Dedifferentiated amniotic fluid mesenchymal stem cell (primary cell): ENCODE results near the gene SOX1.

ENCODE experiments used
- DNase-seq: peaks from one replicate; pipeline ENCODE4 v3.0.0-alpha.2; 2016; ENCODE audit errors: extremely low spot score

Gene SOX1

GRCh38 chr13:112067116-112067741, at the start of gene SOX1:
SOX1 (plus strand) TSS chr13:112067149; CDS start chr13:112067659, 510 bp downstream.
- no peak for DNase-seq

DNA sequence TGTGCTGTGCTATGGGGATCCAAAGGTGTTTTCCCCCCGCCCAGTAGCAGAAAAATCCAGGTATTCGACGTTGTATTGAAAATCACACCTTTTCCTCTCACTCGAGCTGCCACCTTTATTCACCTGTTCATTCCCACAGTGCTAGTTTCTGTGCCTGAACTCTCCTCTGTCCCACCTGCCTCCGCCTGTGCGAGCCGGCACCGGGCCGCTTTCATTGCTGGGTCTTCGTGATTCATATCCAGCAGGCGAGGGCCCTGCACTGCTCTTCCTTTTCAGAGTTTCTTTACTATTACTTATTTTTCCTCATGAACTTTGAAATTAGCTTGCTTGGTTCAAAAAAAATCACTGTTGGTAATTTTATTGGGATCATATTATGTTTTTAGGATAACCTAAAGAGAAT, 42.4 kb upstream of the SOX1 start:
- no peak for DNase-seq

- no peak for DNase-seq
Measured at GRCh38 chr13:112027250-112027649, 39.7 kb upstream of the SOX1 start.

DNA sequence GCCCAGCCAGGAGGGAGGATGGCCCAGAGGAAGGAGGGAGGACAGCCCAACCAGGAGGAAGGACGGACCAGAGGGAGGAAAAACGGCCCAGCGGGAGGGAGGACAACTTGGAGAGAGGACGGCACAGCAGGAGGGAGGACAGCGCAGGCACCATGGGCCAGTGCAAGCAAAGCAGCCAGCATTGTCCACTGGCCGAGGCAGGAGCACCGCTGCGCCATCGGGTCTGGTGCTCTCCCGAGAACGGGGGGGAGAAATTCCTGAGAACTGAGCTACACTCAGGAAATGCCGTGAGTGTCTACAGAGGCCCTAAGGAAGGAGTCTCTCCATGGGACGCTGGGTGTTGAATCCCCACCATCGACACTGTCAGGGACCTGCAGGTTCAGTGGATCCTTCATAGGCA, 38.5 kb upstream of the SOX1 start:
- DNase-seq, result no peak

- DNase-seq, result no peak
Measured at GRCh38 chr13:112029143-112029542, 37.8 kb upstream of the SOX1 start.

GRCh38 chr13:112032186-112032993, 34.6 kb upstream of the SOX1 start:
- no peak for DNase-seq

- no peak for DNase-seq
Measured at GRCh38 chr13:112034231-112034630, 32.7 kb upstream of the SOX1 start.

DNA sequence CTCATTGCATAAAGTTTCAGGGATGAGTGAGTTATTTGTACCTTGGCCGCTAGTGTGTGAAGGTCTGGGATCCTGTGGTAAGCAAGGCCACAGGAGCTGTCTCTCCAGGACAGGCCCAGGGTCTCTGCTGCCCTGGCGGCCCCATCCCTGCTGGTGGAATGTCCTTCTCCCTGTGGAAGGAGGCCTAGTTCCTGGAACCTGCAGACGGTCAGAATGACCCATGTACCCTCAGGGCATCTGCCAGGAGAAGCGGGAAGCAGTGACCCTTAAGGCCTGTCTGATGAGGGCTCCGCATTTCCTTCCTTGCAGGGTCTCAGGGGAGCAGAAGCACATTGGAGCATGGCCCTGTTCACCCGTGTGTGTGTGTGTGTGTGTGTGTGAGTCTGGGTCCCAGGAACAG, 32.1 kb upstream of the SOX1 start:
- DNase-seq, result no peak

- DNase-seq, result no peak
Measured at GRCh38 chr13:112042496-112042895, 24.5 kb upstream of the SOX1 start.

DNA sequence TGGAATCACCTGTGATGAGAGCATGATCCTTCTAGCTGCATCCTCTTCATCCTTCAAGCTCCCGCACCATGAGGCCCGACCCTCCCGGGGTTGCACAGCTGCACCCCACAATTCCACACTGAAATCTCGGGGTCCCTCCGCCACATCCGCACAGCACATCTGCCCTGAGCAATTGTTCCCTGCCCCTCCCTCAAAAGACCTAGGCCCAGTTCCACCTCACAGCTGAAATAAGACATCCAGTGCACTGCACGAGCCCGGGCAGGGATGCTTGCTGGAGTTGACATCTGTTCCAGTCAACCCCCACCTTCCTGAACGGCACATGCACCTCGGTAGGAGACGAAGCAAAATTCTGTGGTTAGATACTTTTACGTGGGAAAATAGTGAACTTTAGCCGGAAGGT, 14.7 kb upstream of the SOX1 start:
- no peak for DNase-seq

DNA sequence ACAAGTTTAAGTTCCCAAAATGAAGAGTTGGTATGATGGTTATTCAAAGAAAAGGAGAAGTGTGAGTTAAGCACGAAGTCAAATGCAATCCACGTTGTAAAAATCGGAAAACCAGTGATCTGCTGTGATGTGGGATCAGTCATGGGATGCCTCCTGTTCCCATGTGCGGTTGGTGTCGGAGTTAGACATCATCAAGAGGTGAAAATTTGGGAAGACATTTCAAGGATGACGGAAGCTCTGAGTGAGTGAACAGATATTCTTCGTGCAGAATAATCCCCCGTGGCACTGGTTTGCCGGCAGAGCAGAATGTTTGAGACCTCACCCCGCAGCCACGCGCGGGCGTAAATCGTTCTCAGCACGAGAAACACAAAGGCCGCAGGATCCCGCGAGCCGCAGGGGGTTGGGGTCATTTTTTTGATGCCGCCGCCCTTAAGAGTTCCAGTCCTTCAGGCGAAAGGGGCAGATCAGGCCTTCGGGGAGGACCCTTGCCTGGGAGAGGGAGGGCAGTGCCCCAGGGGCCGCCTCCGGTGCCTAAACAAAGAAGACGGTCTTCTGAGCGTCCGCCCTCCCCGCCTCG, 13.7 kb upstream of the SOX1 start:
- no peak for DNase-seq

DNA sequence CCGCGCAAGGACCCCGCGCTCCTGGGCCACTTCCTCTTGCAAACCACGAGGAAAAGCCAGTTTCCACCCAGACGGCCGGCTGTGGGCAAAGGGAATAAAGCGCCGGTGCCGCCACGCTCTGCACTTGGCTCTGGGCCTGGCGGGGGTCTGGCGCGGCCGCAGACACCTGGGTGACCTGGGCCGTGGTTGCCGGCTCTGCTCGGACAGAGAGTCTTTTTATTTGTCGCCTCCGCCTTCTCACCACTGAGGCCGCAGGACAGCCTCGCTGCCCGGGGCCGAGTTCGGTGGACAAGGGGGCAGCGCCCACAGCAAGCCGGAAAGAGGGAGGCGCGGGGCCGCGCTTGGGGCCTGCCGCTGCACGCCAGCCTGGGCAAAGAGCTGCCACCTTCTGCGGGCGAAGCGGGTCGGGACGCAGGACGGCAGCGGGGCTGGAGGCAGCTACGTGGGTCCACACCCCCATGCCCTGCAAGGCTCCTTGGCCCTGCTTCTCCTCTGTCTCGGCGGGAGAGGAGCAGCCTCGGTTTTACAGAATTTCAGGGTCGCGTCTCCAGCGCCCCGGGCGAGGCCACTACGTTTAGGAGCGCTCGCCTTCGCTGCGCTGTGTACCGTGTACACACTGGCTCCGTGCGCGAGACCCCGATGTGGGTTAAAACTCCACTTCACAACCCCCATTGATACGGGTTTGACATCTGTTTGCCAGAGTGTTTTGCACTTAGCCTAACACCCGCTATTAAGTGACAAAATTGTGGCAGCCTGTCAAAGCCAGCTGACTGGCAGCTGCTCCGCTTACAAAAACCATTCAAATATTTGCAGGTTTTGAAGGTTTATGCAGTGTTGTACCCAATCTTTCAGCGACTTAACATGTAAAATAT, 13.0 kb upstream of the SOX1 start:
- DNase-seq, result no peak

GRCh38 chr13:112054616-112055015, 12.3 kb upstream of the SOX1 start:
- DNase-seq, result no peak

DNA sequence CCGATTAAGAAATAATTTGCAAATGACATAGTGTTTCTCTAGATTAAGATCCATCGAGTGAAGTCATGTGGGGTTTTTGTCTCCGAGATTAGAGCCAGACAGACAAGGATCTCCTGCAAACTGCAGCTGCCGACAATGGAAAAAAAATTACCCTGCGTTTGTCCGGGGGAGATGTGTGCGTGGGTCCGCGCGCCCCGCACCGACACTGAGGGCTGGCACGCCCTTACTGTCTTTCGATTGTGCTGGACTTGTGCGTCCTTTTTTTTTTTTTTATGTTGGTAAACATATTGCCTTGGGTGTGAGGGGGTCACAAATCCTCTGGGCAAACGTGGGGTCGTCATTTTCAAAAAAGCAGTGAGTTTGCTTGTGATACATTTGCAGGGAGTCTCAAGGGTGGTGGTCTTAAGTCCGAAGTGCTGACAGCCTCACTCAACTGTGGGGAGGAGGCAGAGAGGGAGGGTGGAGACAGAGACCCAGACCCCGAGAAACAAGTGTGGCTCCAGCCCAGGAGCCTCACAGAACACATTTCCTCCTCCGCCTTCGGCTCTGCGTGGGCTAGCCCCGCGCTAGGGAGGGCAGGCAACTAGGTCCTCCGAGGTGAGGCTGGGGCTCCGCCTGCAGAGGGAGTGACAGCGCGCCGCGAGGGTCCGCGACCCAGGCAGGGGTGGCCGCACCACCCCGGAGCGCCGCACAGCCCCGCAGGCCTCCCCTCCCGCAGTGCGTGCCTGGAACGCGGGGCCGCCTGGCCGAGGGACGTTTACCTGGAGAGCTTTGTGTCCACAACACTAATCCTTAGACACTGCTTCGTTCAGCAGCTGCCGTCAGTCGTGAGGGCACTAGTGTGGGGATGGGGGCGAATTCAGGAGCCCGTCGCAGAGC, 11.7 kb upstream of the SOX1 start:
- DNase-seq, result no peak

GRCh38 chr13:112055915-112056269, 11.1 kb upstream of the SOX1 start:
- DNase-seq, result no peak

DNA sequence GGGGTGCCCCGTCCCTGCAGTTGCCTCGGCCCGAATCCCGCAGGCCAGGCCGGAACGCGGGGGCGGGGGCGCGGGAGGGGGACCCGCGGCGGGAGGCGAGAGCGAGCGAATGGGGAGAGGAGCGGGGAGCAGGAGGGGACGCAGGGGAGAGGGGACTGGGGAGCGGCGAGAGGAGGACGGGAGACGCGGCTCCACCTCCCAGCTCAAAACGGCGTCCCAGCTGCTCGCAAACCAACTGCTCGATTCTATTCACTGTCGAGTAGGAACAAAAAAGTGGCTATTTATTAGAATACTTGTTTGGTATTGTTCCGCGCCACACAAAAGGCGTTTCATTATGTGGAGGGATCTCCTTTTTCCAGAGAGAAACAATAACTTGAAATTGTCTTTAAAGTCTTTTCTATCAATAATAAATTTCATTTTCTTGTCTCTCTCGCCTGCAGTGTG, 10.6 kb upstream of the SOX1 start:
- no peak for DNase-seq

- no peak for DNase-seq
Measured at GRCh38 chr13:112056739-112057438, 10.1 kb upstream of the SOX1 start.

GRCh38 chr13:112057439-112057735, 9.6 kb upstream of the SOX1 start:
- no peak for DNase-seq

DNA sequence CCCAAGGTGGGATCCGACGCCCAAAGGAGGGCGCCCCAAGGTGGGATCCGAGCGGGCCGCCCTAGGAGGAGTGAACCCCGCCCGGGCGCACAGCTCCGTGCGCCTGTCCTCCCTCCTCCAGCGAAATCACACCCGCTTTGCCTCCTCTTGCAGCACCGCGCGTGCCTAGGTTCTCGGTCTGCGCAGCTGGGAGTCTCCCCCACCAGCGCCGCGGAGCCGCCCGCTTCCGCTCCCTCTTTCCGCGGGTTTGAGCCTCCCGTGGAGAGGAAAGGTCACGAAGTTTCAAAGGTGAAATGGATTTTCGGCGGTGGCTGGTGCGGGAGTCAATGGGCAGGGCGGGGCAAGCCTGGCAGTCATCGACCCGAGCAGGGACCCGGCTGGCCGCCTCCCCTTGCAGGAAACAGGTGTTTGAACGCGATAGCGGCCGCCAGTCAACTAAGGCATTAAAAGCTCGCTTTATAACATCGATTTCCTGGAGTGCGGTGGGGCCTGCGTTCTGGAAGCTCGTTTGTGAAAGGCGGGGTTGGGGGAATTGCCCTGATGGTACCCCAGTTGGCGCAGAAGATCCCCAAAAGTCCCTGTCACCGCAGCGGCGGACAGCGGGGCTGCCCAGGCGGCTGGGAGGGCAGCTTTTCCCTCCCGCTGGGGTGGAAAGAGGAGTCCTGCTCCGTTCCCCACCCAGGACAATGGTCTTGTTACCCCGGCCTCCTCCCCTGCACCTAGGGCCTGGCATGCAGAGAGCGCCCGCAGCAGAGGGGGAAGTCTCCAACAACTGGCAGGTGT, 9.0 kb upstream of the SOX1 start:
- no peak for DNase-seq

DNA sequence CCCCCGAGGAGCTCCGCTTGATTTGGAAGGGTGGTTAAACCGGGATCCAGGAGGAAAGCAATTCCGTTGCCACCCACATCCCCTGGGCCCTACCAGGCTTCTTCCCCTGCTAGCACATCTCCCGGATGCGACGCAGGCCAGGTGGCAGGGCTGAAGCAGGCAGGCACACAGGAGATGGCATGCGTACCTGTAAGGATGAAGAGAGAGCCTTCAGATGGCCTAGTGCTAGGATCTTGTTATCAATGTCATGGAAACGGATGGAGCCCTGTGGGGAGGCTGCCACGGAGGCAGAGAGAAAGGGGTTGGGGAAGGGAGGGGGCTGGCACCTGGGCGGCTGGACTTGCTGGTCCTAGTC, 8.5 kb upstream of the SOX1 start:
- no peak for DNase-seq
